Measurements from ENCODE around the gene CNTNAP5. TPM values are rescaled to one million over a fixed set of nuclear protein-coding genes. Genes with fewer than 3 reads are reported as not detected.
A peak's percentile ranks its signal among the peaks of the same experiment; 100 is the strongest.

Gene CNTNAP5
- total and polyA plus RNA-seq, 2 donors from 2014 or later = 0.50 TPM; not detected in 1

- TF ChIP-seq CTCF (IDR thresholded peaks at IDR 0.05; ENCODE audit: borderline replicate concordance, extremely low read depth, insufficient read depth) = no peak
- H3K27ac ChIP-seq (ENCODE audit: low read depth in 2 of 2, low read length in 2 of 2) = no peak overlapping the region
- no peaks in the 10 kb centered on the region for H3K27me3 ChIP-seq (ENCODE audit: control insufficient read depth, insufficient read depth, low read length)
- H3K4me1 ChIP-seq (ENCODE audit: control insufficient read depth in 2 of 3, insufficient read depth in 2 of 3, low read depth in 1 of 3, low read length in 3 of 3) = no peaks in the 10 kb centered on the region
- DNase-seq = no peak
- H3K9ac ChIP-seq (ENCODE audit: low read length in 3 of 3) = no peak overlapping the region
- H3K36me3 ChIP-seq (ENCODE audit: control insufficient read depth in 2 of 3, insufficient read depth in 3 of 3, low read length in 3 of 3) = no peaks in the 10 kb centered on the region
- no peaks in the 10 kb centered on the region for H3K9me3 ChIP-seq (ENCODE audit: control insufficient read depth in 2 of 3, insufficient read depth in 1 of 3, low read length in 3 of 3)
- intact Hi-C loops (cut with DNase I) = no loop called here
- no peak overlapping the region for H3K4me3 ChIP-seq (ENCODE audit: low read length in 3 of 3)
- no peak for FAIRE-seq
Measured at GRCh38 chr2:124333784-124334183, 308.7 kb downstream of the CNTNAP5 start.

DNA sequence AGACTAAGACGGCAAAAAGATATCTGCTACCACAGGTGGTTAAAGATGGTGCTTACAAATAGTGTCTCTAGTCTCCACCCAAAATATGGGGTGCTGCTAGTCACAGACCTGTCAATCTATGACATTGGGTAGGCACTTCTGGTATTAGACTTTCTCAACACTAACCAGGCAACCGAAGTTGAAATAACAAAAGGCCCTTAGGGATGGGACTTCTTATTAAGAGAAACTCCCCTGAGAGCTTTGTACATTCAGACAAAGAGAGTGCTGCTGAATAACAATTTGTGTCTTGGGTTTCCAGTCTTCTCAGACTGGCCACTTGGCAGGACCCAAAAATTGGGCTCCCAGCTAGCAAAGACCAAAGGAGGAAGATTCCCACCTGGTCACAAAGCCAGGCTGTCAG is 310.0 kb downstream of the CNTNAP5 start:
- intact Hi-C loops (cut with DNase I) = no loop called here
- no peak overlapping the region for H3K27ac ChIP-seq (ENCODE audit: low read depth in 2 of 2, low read length in 2 of 2)
- no peak for TF ChIP-seq CTCF (IDR thresholded peaks at IDR 0.05; ENCODE audit: borderline replicate concordance, extremely low read depth, insufficient read depth)
- no peaks in the 10 kb centered on the region for H3K27me3 ChIP-seq (ENCODE audit: control insufficient read depth, insufficient read depth, low read length)
- H3K9me3 ChIP-seq (ENCODE audit: control insufficient read depth in 2 of 3, insufficient read depth in 1 of 3, low read length in 3 of 3) = no peaks in the 10 kb centered on the region
- H3K4me1 ChIP-seq (ENCODE audit: control insufficient read depth in 2 of 3, insufficient read depth in 2 of 3, low read depth in 1 of 3, low read length in 3 of 3) = no peaks in the 10 kb centered on the region
- no peak overlapping the region for H3K9ac ChIP-seq (ENCODE audit: low read length in 3 of 3)
- FAIRE-seq (no peak), DNase-seq (no peak)
- H3K36me3 ChIP-seq (ENCODE audit: control insufficient read depth in 2 of 3, insufficient read depth in 3 of 3, low read length in 3 of 3) = no peaks in the 10 kb centered on the region
- no peak overlapping the region for H3K4me3 ChIP-seq (ENCODE audit: low read length in 3 of 3)

- FAIRE-seq = no peak
- Histone ChIP-seq H3K27me3 (ENCODE audit: control insufficient read depth, insufficient read depth, low read length) (no peaks in the 10 kb centered on the region), H3K4me3 (ENCODE audit: low read length in 3 of 3) (no peak overlapping the region), H3K4me1 (ENCODE audit: control insufficient read depth in 2 of 3, insufficient read depth in 2 of 3, low read depth in 1 of 3, low read length in 3 of 3) (no peaks in the 10 kb centered on the region), H3K27ac (ENCODE audit: low read depth in 2 of 2, low read length in 2 of 2) (no peak overlapping the region), H3K9me3 (ENCODE audit: control insufficient read depth in 2 of 3, insufficient read depth in 1 of 3, low read length in 3 of 3) (no peaks in the 10 kb centered on the region), H3K9ac (ENCODE audit: low read length in 3 of 3) (no peak overlapping the region), H3K36me3 (ENCODE audit: control insufficient read depth in 2 of 3, insufficient read depth in 3 of 3, low read length in 3 of 3) (no peaks in the 10 kb centered on the region)
- no peak for TF ChIP-seq CTCF (IDR thresholded peaks at IDR 0.05; ENCODE audit: borderline replicate concordance, extremely low read depth, insufficient read depth)
- intact Hi-C loops (cut with DNase I) = no loop called here
- no peak for DNase-seq
Measured at GRCh38 chr2:124339709-124340108, 314.6 kb downstream of the CNTNAP5 start.

DNA sequence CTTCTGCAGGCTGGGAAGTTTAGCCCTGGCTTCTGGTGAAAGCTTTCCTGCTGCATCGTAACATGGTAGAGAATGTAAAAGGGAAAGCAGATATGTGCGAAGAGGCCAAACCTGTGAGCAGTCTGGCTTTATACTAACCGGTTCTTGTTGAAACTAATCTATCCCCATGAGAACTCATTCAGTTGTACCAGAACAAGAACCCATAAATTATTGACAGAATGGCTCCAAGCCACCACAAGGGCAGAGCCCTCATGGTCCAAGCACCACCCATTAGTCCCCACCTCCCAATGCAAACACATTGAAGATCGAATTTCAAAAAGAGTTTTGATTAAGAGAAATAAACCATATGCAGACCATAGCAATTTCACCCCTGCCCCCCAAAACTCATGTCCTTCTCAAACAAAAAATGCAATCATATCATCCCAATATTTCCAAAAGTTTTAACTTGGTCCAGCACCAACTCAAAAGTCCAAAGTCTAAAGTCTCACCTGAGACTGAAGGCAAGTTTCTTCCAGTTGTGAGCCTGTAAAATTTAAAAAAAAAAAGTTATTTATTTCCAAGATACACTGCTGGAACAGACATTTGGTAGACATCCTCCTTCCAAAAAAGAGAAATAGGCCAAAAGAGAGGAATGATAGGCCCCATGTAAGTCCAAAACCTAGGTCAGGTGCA is 318.9 kb downstream of the CNTNAP5 start:
- DNase-seq = no peak
- no peak for TF ChIP-seq CTCF (IDR thresholded peaks at IDR 0.05; ENCODE audit: borderline replicate concordance, extremely low read depth, insufficient read depth)
- no peaks in the 10 kb centered on the region for H3K27me3 ChIP-seq (ENCODE audit: control insufficient read depth, insufficient read depth, low read length)
- no peak for FAIRE-seq
- no peak overlapping the region for H3K9ac ChIP-seq (ENCODE audit: low read length in 3 of 3)
- H3K4me1 ChIP-seq (ENCODE audit: control insufficient read depth in 2 of 3, insufficient read depth in 2 of 3, low read depth in 1 of 3, low read length in 3 of 3) = no peaks in the 10 kb centered on the region
- peak overlapping the region in 1 of 3 donors; percentile 30 for H3K4me3 ChIP-seq (ENCODE audit: low read length in 3 of 3)
- peak overlapping the region in 1 of 2 donors; percentile 36 for H3K27ac ChIP-seq (ENCODE audit: low read depth in 2 of 2, low read length in 2 of 2)
- no peaks in the 10 kb centered on the region for H3K36me3 ChIP-seq (ENCODE audit: control insufficient read depth in 2 of 3, insufficient read depth in 3 of 3, low read length in 3 of 3)
- no peaks in the 10 kb centered on the region for H3K9me3 ChIP-seq (ENCODE audit: control insufficient read depth in 2 of 3, insufficient read depth in 1 of 3, low read length in 3 of 3)
- intact Hi-C loops (cut with DNase I) = no loop called here
